ENCODE results near the gene HNF4A. TPM values are rescaled to one million over a fixed set of nuclear protein-coding genes. Genes with fewer than 3 reads are reported as not detected.

HNF4A gene
- polyA plus RNA-seq, 1 of the 3 experiments (the other 2 are of a cell fraction) = not detected

DNA sequence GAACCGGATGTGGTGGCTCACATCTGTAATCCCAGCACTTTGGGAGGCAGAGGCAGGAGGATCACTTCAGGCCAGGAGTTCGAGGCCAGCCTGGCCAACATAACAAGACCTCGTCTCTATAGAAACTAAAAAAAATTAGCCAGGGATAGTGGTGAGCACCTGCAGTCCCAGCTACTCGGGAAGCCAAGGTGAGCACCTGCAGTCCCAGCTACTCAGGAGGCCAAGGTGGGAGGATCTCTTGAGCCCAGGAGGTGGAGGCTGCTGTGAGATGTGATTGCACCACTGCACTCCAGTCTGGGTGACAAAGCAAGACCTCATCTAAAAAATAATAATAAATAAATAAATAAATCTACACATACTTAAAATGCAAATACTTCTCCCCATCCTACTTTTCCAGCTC, 65.0 kb downstream of the HNF4A start (continued):
- TF ChIP-seq, protein P1, sequence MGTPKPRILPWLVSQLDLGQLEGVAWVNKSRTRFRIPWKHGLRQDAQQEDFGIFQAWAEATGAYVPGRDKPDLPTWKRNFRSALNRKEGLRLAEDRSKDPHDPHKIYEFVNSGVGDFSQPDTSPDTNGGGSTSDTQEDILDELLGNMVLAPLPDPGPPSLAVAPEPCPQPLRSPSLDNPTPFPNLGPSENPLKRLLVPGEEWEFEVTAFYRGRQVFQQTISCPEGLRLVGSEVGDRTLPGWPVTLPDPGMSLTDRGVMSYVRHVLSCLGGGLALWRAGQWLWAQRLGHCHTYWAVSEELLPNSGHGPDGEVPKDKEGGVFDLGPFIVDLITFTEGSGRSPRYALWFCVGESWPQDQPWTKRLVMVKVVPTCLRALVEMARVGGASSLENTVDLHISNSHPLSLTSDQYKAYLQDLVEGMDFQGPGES (IDR thresholded peaks at IDR 0.05; ENCODE audit: low read depth, low read length) = no peak
- no peak for TF ChIP-seq SMC3 (IDR thresholded peaks at IDR 0.05; ENCODE audit: low read depth, low read length)

DNA sequence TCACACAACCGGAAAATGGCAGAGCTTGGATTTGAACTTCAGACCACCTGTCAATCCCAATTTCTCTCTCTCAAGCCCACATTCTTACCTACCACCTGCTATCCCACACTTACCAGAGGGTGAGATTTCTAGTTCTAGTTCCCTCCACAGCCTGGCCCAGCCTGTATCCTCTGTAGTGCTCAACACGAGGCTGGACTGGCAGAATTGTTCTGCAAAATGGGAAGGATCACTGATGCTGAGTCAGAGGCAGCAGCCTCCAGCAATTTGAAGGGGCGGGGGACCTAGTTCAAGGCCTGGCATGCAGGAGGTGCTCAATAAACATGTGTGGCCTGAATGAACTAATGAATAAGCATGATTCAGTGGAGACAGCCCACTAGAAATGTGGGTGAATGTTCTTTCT, 66.6 kb downstream of the HNF4A start:
- ChIA-PET POLR2A (no interaction called here), CTCF (interaction anchor here (0.7 kb wide), 1 partner anchor 187 kb away, joined by 3 read pairs; no protein-coding TSS in a partner anchor)
- H3K79me2 ChIP-seq (ENCODE audit: insufficient read depth) = no peaks in the 10 kb centered on the region
- H2AFZ ChIP-seq (ENCODE audit: low read depth) = no peak overlapping the region
- H3K4me3 ChIP-seq (ENCODE audit: low read depth in 2 of 2, low read length in 1 of 2) = no peak overlapping the region
- H3K4me1 ChIP-seq (ENCODE audit: control insufficient read depth in 1 of 2, insufficient read depth in 2 of 2, low read depth in 1 of 2, low read length in 1 of 2) = no peaks in the 10 kb centered on the region
- no peaks in the 10 kb centered on the region for H3F3A ChIP-seq (replicated peaks; ENCODE audit: insufficient read depth)
- H3K9ac ChIP-seq = no peak overlapping the region
- DNase-seq = no peak
- TF ChIP-seq GABPA (IDR thresholded peaks at IDR 0.05; ENCODE audit: low read depth) = no peak
- TF ChIP-seq CHD2 (IDR thresholded peaks at IDR 0.05; ENCODE audit: low read length, partially characterized antibody) = no peak
- no peak for TF ChIP-seq EZH2phosphoT487 (IDR thresholded peaks at IDR 0.05; ENCODE audit: borderline replicate concordance, low read depth)
- TF ChIP-seq TEAD4 (IDR thresholded peaks at IDR 0.05; ENCODE audit: borderline replicate concordance, insufficient read depth) = no peak
- no peak for TF ChIP-seq EP300 (IDR thresholded peaks at IDR 0.05; ENCODE audit: borderline replicate concordance in 1 of 2, low read depth in 1 of 2, low read length in 1 of 2)
- no peak for TF ChIP-seq FOSL2 (IDR thresholded peaks at IDR 0.05; ENCODE audit: borderline replicate concordance, low read depth)
- no peak for TF ChIP-seq GATA2 (CRISPR knock-in tag; IDR thresholded peaks at IDR 0.05)
- TF ChIP-seq, protein P2, sequence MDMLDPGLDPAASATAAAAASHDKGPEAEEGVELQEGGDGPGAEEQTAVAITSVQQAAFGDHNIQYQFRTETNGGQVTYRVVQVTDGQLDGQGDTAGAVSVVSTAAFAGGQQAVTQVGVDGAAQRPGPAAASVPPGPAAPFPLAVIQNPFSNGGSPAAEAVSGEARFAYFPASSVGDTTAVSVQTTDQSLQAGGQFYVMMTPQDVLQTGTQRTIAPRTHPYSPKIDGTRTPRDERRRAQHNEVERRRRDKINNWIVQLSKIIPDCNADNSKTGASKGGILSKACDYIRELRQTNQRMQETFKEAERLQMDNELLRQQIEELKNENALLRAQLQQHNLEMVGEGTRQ (IDR thresholded peaks at IDR 0.05; ENCODE audit: borderline replicate concordance, low read depth, low read length) = no peak
- TF ChIP-seq FOXM1 (IDR thresholded peaks at IDR 0.05; ENCODE audit: low read depth) = no peak
- no peak for TF ChIP-seq FOXJ3 (CRISPR knock-in tag; IDR thresholded peaks at IDR 0.05)
- no peak for TF ChIP-seq RXRA (IDR thresholded peaks at IDR 0.05; ENCODE audit: borderline replicate concordance, low read depth)
- TF ChIP-seq, protein P3, sequence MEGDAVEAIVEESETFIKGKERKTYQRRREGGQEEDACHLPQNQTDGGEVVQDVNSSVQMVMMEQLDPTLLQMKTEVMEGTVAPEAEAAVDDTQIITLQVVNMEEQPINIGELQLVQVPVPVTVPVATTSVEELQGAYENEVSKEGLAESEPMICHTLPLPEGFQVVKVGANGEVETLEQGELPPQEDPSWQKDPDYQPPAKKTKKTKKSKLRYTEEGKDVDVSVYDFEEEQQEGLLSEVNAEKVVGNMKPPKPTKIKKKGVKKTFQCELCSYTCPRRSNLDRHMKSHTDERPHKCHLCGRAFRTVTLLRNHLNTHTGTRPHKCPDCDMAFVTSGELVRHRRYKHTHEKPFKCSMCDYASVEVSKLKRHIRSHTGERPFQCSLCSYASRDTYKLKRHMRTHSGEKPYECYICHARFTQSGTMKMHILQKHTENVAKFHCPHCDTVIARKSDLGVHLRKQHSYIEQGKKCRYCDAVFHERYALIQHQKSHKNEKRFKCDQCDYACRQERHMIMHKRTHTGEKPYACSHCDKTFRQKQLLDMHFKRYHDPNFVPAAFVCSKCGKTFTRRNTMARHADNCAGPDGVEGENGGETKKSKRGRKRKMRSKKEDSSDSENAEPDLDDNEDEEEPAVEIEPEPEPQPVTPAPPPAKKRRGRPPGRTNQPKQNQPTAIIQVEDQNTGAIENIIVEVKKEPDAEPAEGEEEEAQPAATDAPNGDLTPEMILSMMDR (IDR thresholded peaks at IDR 0.05) = no peak
- TF ChIP-seq, protein P4, sequence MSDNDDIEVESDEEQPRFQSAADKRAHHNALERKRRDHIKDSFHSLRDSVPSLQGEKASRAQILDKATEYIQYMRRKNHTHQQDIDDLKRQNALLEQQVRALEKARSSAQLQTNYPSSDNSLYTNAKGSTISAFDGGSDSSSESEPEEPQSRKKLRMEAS (IDR thresholded peaks at IDR 0.05; ENCODE audit: low read depth) = no peak
- H3K36me3 ChIP-seq (replicated peaks in 1 of 2; ENCODE audit: control insufficient read depth in 1 of 2, insufficient read depth in 2 of 2, low read length in 1 of 2) = no peaks in the 10 kb centered on the region
- H3K27ac ChIP-seq (ENCODE audit: low read depth in 2 of 2, low read length in 1 of 2) = no peak overlapping the region
- H3K9me2 ChIP-seq = no peaks in the 10 kb centered on the region
- no peak overlapping the region for H3K4me2 ChIP-seq
- WGBS (ENCODE audit: low lambda C conversion rate) = 59% methylated on average over 3 of the region's 3 CpGs
- H3K9me3 ChIP-seq = no peaks in the 10 kb centered on the region
- peaks cover 4% of the 10 kb centered on the region; the same call in 1 of the 2 replicates for H3K27me3 ChIP-seq (ENCODE audit: insufficient read depth)
- H4K20me1 ChIP-seq (ENCODE audit: insufficient read depth) = no peaks in the 10 kb centered on the region
